Forelimb muscle (tissue), 1 donor: ENCODE results near the gene ACTR1A. TPM values are rescaled to one million over a fixed set of nuclear protein-coding genes. Genes with fewer than 3 reads are reported as not detected.

Source experiments
- polyA plus RNA-seq: library from polyadenylated mRNA; unstranded; fragments of 120-200 nt; gene quantifications from one replicate; pipeline ENCODE4 v1.2.1, GENCODE V29; 2013; ENCODE audit not compliant: insufficient read length

Gene ACTR1A
- polyA plus RNA-seq, 1 donor = 73.9 TPM

Other genes with a start within 250 kb of the ACTR1A start
- 13.8 TPM for gene NFKB2, start 107.0 kb downstream of the ACTR1A start, polyA plus RNA-seq
- 5.3 TPM for gene PSD, start 83.9 kb downstream of the ACTR1A start, polyA plus RNA-seq
- gene FBXL15, start 81.9 kb downstream of the ACTR1A start, polyA plus RNA-seq = 6.6 TPM
- gene CUEDC2, start 70.1 kb downstream of the ACTR1A start, polyA plus RNA-seq = 48.0 TPM
- gene C10orf95, start 51.2 kb downstream of the ACTR1A start, polyA plus RNA-seq = not detected
- gene SUFU, start 1.3 kb upstream of the ACTR1A start, polyA plus RNA-seq = 14.6 TPM
- 80.0 TPM for gene TRIM8, start 141.8 kb upstream of the ACTR1A start, polyA plus RNA-seq
- gene ARL3, start 211.7 kb upstream of the ACTR1A start, polyA plus RNA-seq = 13.0 TPM
- gene SFXN2, start 211.9 kb upstream of the ACTR1A start, polyA plus RNA-seq = 6.3 TPM
- 44.3 TPM for gene WBP1L, start 241.2 kb upstream of the ACTR1A start, polyA plus RNA-seq